HUES64 (cell line): ENCODE results near the gene ACP4.
"Not testable (repeated sequence)": the region's sequence is repeated elsewhere in the genome, so short reads cannot be mapped to it uniquely, and the experiment has no call there.

ENCODE experiments used
- H3K27ac ChIP-seq: 2 replicates; pipeline ENCODE4 v1.7.0; 2013; ENCODE audit warnings: low read depth, low read length, inconsistent platforms
- H3K27me3 ChIP-seq: 2 replicates; pipeline ENCODE4 v1.6.1; 2013; ENCODE audit warnings: mild to moderate bottlenecking, low read length; ENCODE audit not compliant: insufficient read depth
- H3K36me3 ChIP-seq: 2 replicates; pipeline ENCODE4 v1.6.1; 2013; ENCODE audit warnings: mild to moderate bottlenecking, low read length; ENCODE audit not compliant: insufficient read depth
- H3K4me1 ChIP-seq: 2 replicates; pipeline ENCODE4 v1.6.1; 2013; ENCODE audit warnings: mild to moderate bottlenecking, low read length, moderate library complexity; ENCODE audit not compliant: insufficient read depth
- H3K4me3 ChIP-seq: 2 replicates; pipeline ENCODE4 v1.5.1; 2013; ENCODE audit warnings: mild to moderate bottlenecking, low read length, moderate library complexity
- H3K9ac ChIP-seq: 2 replicates; pipeline ENCODE4 v1.6.1; 2013; ENCODE audit warnings: mild to moderate bottlenecking, low read depth, low read length
- H3K9me3 ChIP-seq: 2 replicates; pipeline ENCODE4 v1.6.1; 2013; ENCODE audit warnings: low read depth, low read length; ENCODE audit not compliant: insufficient read depth
- WGBS: fragments of 150-250, 120-280 bp; methylation state at CpG from one replicate; pipeline ENCODE4 v1.1.7; 2013; ENCODE audit warnings: missing lambda C conversion rate; 5-methylcytosine and 5-hydroxymethylcytosine counted together

Gene ACP4

GRCh38 chr19:50797781-50798658 lies 7.8 kb downstream of the ACP4 start:
- Histone ChIP-seq H3K9ac (no peak overlapping the region), H3K9me3 (no peaks in the 10 kb centered on the region), H3K36me3 (peaks cover 75% of the 10 kb centered on the region), H3K27me3 (no peaks in the 10 kb centered on the region), H3K4me3 (no peak overlapping the region), H3K27ac (peak overlapping the region; percentile 10; the same call in 1 of the 2 replicates), H3K4me1 (peaks cover 4% of the 10 kb centered on the region; the same call in 1 of the 2 replicates)
- 92% methylated on average over 18 of the region's 18 CpGs for WGBS

DNA sequence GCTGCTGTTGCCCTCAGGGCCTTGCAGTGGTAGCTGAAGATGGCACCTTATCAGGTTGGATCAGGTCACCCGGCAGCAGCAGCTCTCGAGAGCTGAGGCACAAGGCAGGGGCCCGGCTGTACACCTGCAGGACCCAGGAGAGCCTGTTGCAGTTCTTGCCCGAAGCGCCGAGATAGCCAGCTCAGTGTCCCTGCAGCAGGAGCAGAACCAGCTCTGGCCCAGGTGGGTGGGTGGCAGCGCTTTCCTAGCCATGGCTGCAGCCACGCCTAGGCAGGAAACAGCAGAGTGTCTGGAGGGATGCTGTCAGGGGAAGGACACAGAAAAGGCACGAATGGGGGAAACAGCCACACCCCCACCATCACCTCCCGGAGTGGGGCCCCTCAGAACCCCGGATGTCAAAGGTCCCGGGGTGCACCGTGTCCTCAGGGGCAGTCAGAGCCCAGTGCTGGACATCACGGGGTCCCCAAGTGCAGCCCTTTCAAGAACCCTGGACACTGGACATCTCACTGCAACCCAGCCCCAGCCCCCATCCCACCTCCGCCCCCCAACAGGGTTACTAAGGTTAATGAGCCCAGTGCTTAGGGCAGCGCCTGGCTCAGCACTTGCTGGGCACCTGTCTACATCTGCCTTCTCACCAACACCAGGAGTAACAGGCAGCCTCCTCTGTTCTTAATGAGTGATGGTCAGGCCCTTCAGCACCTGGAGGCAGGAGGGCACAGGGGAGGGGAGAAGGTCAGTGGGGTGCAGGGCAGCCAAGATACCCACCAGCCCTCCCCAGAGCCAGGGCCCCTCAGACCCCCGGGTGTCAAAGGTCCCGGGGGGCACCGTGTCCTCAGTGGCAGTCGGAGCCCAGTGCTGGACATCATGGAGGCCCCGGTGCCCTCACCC lies 8.7 kb downstream of the ACP4 start:
- Histone ChIP-seq H3K9ac (no peak overlapping the region), H3K27ac (no peak overlapping the region), H3K4me3 (no peak overlapping the region), H3K4me1 (peaks cover 4% of the 10 kb centered on the region; the same call in 1 of the 2 replicates), H3K9me3 (no peaks in the 10 kb centered on the region), H3K36me3 (peaks cover 80% of the 10 kb centered on the region), H3K27me3 (no peaks in the 10 kb centered on the region)
- 96% methylated on average over 21 of the region's 21 CpGs for WGBS

DNA sequence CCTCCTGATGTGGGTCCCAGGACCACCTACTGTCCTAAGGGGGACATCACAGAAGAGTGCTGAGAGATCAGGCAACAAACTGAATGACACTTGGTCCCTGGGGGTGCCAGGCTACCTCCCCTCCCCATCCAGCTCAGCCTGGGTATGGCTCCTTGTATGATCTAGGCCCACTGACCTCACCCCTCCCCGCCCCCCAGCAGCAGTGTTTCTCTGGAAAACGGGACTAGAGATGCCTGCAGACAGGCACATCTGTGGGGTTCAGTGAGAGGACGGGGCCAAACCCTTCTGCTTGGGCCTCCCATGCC lies 9.3 kb downstream of the ACP4 start:
- H3K9ac ChIP-seq = no peak overlapping the region
- H3K36me3 ChIP-seq = peaks cover 80% of the 10 kb centered on the region

GRCh38 chr19:50801107-50801506 lies 10.9 kb downstream of the ACP4 start:
- H3K4me1 ChIP-seq = peaks cover 4% of the 10 kb centered on the region; the same call in 1 of the 2 replicates
- H3K27ac ChIP-seq = no peak overlapping the region
- H3K9ac ChIP-seq = no peak overlapping the region
- 90% methylated on average over 8 of the region's 8 CpGs for WGBS
- H3K4me3 ChIP-seq = no peak overlapping the region
- peaks cover 70% of the 10 kb centered on the region for H3K36me3 ChIP-seq
- no peaks in the 10 kb centered on the region for H3K27me3 ChIP-seq
- H3K9me3 ChIP-seq = no peaks in the 10 kb centered on the region

More for the DNA sequence above, 9.3 kb downstream of the ACP4 start:
- peaks cover 4% of the 10 kb centered on the region; the same call in 1 of the 2 replicates for H3K4me1 ChIP-seq
- 93% methylated on average over 3 of the region's 3 CpGs for whole genome bisulfite sequencing
- H3K27ac ChIP-seq = no peak overlapping the region
- no peaks in the 10 kb centered on the region for H3K9me3 ChIP-seq
- H3K27me3 ChIP-seq = no peaks in the 10 kb centered on the region
- no peak overlapping the region for H3K4me3 ChIP-seq

DNA sequence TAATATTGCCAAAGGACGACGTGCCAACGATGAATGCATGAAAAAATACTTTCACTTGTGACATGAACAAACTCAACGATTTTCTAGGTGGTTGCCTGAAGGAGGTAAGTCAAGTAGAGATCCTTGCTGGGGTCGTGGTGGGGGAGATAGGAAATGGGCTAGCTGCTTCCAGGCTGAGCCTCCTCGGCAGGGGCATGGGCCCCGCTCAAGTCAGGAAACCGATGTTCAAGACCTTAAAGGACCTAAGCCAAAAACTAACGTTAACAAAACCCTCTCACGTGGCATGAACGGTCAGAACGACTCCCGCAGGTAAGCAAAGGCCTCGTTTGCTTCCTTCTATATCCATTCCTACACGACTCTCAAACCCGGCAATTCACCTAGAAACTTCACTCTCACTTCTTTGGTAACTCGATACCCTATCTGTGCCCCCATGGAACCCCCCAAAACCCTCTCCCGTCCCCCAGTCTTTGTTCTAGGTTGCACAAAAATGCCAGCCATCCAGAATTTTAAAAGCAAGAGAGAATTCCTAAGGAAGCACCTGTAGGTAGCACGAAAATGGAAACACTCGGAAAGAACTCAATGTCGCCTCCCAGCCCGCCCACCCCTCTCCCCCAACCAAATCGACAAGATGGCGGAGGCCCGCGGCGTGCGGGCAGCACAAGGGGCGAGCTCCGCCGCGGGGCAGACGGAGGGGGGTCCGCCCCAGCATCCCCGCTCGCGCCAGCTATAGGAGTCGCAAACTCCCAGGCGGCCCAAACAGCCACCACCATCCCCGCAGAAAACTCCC lies 13.6 kb downstream of the ACP4 start:
- H3K36me3 ChIP-seq = peaks cover 44% of the 10 kb centered on the region
- H3K9ac ChIP-seq = peak overlapping the region; percentile 100
- WGBS = 0% methylated on average over 40 of the region's 40 CpGs
- peak overlapping the region; percentile 97 for H3K27ac ChIP-seq
- peaks cover 4% of the 10 kb centered on the region; the same call in 1 of the 2 replicates for H3K4me1 ChIP-seq
- H3K27me3 ChIP-seq = peaks cover 3% of the 10 kb centered on the region; the same call in 1 of the 2 replicates
- H3K9me3 ChIP-seq = no peaks in the 10 kb centered on the region
- peak overlapping the region; percentile 84 for H3K4me3 ChIP-seq

GRCh38 chr19:50804420-50805272 lies 14.4 kb downstream of the ACP4 start:
- H3K4me1 ChIP-seq = peaks cover 4% of the 10 kb centered on the region; the same call in 1 of the 2 replicates
- peaks cover 36% of the 10 kb centered on the region for H3K36me3 ChIP-seq
- peak overlapping the region; percentile 100 for H3K9ac ChIP-seq
- no peaks in the 10 kb centered on the region for H3K9me3 ChIP-seq
- peaks cover 5% of the 10 kb centered on the region; the same call in 1 of the 2 replicates for H3K27me3 ChIP-seq
- peak overlapping the region; percentile 84 for H3K4me3 ChIP-seq
- H3K27ac ChIP-seq = peak overlapping the region; percentile 97
- under 1% methylated on average over 62 of the region's 62 CpGs for WGBS

GRCh38 chr19:50808856-50809255 lies 18.6 kb downstream of the ACP4 start:
- Histone ChIP-seq H3K9me3 (no peaks in the 10 kb centered on the region), H3K9ac (no peak overlapping the region), H3K36me3 (no peaks in the 10 kb centered on the region), H3K4me1 (no peaks in the 10 kb centered on the region), H3K4me3 (no peak overlapping the region), H3K27ac (no peak overlapping the region), H3K27me3 (peaks cover 13% of the 10 kb centered on the region; the same call in 1 of the 2 replicates)
- WGBS = 69% methylated on average over 1 of the region's 1 CpG

DNA sequence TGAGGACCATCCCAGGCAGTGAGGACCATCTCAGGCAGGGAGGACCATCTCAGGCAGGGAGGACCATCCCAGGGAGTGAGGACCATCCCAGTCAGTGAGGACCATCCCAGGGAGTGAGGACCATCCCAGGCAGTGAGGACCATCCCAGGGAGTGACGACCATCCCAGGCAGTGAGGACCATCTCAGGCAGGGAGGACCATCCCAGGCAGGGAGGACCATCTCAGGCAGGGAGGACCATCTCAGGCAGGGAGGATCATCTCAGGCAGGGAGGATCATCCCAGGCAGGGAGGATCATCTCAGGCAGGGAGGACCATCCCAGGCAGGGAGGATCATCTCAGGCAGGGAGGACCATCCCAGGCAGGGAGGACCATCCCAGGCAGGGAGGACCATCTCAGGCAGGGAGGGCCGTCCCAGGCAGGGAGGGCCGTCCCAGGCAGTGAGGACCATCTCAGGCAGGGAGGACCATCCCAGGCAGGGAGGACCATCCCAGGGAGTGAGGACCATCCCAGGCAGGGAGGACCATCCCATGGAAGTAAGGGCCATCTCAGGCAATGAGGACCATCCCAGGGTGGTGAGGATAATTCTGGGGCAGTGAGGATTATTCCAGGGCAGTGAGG lies 21.5 kb downstream of the ACP4 start:
- H3K27ac ChIP-seq, H3K4me3 ChIP-seq, H3K9ac ChIP-seq, H3K36me3 ChIP-seq, H3K9me3 ChIP-seq, H3K4me1 ChIP-seq: not testable (repeated sequence)
- 70% methylated on average over 3 of the region's 3 CpGs for WGBS
- peaks cover 18% of the 10 kb centered on the region for H3K27me3 ChIP-seq

DNA sequence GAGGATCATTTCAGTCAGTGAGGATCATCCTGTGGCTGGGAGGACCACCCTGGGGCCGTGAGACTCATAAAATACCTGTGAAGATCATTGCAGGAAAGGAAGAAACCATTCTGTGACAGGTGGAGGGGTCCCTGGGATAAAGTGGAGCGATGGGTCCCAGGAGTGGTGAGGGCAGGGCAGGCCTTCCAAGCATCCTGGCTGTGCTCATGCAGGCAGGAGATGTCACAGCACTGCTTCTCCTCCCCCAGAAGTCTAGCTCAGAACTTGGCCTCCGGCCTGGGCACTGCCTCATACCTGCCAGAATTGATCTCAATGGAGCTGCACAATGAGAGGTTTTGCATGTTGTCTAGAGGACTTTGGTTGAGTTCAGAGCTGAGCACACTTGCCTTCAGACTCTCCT lies 22.3 kb downstream of the ACP4 start:
- Histone ChIP-seq H3K9me3 (no peaks in the 10 kb centered on the region), H3K36me3 (no peaks in the 10 kb centered on the region), H3K4me3 (no peak overlapping the region), H3K9ac (no peak overlapping the region), H3K4me1 (no peaks in the 10 kb centered on the region), H3K27ac (no peak overlapping the region), H3K27me3 (peaks cover 24% of the 10 kb centered on the region)
- 75% methylated on average over 3 of the region's 3 CpGs for WGBS

DNA sequence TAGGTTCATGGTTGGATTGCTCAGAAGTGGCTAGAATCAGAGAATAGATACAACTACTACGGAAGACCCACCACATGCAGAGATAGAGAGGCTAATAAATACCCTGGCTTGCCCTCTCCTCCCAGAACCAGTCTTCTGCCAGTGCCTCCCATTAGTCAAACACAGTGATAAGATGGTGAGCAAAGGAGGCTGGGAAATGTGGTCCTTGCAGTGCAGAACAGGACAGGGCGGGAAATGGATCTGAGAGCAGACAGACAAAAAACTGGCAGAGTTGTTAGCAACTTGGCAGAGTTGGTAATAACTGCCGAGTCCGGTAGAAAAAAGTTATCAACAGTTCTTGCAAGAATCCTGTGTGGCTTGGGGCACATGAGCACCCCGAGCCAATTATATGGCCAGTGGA lies 24.7 kb downstream of the ACP4 start:
- H3K27me3 ChIP-seq = peaks cover 34% of the 10 kb centered on the region
- no peaks in the 10 kb centered on the region for H3K36me3 ChIP-seq
- no peak overlapping the region for H3K27ac ChIP-seq
- no peak overlapping the region for H3K9ac ChIP-seq
- H3K4me3 ChIP-seq = no peak overlapping the region
- WGBS = 86% methylated on average over 5 of the region's 5 CpGs
- no peaks in the 10 kb centered on the region for H3K9me3 ChIP-seq
- H3K4me1 ChIP-seq = no peaks in the 10 kb centered on the region
